WTC11 (cell line): Measurements from ENCODE around the gene ADK. TPM values are rescaled to one million over a fixed set of nuclear protein-coding genes. Genes with fewer than 3 reads are reported as not detected.

Experiments used
- ATAC-seq: fragments of 200-7000 bp; cut with Tn5 transposase; 2 replicates; pipeline ENCODE4 v1.10.0; 2021; ENCODE audit warnings: mild to moderate bottlenecking, moderate library complexity
- CTCF ChIA-PET: fragments of 300-600 bp; sonication (Branson Sonifier 250); formaldehyde crosslinking; loops from one replicate; lab custom pipeline; 2021; ENCODE audit warnings: antibody characterized with exemption; lab: Charles Lee
- POLR2A ChIA-PET: fragments of 350-600 bp; sonication (Branson Sonifier 250); formaldehyde crosslinking; loops from one replicate; lab custom pipeline; 2021; ENCODE audit warnings: antibody characterized with exemption; lab: Charles Lee
- DNase-seq: peaks from one replicate; pipeline ENCODE4 v3.0.0; 2021; ENCODE audit warnings: low spot score
- H3K27ac Mint-ChIP-seq: 2 replicates; pipeline ENCODE4 v1.8.0; 2021; ENCODE audit warnings: mixed read lengths
- H3K27me3 Mint-ChIP-seq: 2 replicates; pipeline ENCODE4 v1.8.0; 2021; ENCODE audit warnings: low read depth, mild to moderate bottlenecking, moderate library complexity, mixed read lengths
- H3K36me3 Mint-ChIP-seq: 2 replicates; pipeline ENCODE4 v1.8.0; 2021; ENCODE audit warnings: mixed read lengths
- H3K4me1 Mint-ChIP-seq: 2 replicates; pipeline ENCODE4 v1.8.0; 2022; ENCODE audit warnings: mixed read lengths
- H3K4me3 Mint-ChIP-seq: 2 replicates; pipeline ENCODE4 v1.8.0; 2021; ENCODE audit warnings: mild to moderate bottlenecking, moderate library complexity, mixed read lengths
- H3K9me3 Mint-ChIP-seq: 2 replicates; pipeline ENCODE4 v1.8.0; 2021; ENCODE audit warnings: mixed read lengths
- CBFB ChIP-seq: sonication (generic); formaldehyde crosslinking; IDR thresholded peaks from 2 replicates; pipeline ENCODE4 v1.8.1; 2022; ENCODE audit warnings: mild to moderate bottlenecking, low read depth, missing genetic modification reagents
- ESRRA ChIP-seq: sonication (generic); formaldehyde crosslinking; IDR thresholded peaks from 2 replicates; pipeline ENCODE4 v1.8.1; 2022; ENCODE audit warnings: mild to moderate bottlenecking, missing genetic modification reagents, borderline replicate concordance
- NFE2L1 ChIP-seq: sonication (generic); formaldehyde crosslinking; IDR thresholded peaks from 2 replicates; pipeline ENCODE4 v1.8.1; 2023; ENCODE audit warnings: missing genetic modification reagents
- NFYB ChIP-seq: sonication (generic); formaldehyde crosslinking; conservative IDR thresholded peaks from 2 replicates; pipeline ENCODE4 v1.8.0; 2022; ENCODE audit warnings: low read depth, missing genetic modification reagents
- NR1H2 ChIP-seq: sonication (generic); formaldehyde crosslinking; IDR thresholded peaks from 2 replicates; pipeline ENCODE4 v1.9.0; 2021; ENCODE audit warnings: mild to moderate bottlenecking, moderate library complexity, missing genetic modification reagents
- RELA ChIP-seq: sonication (generic); formaldehyde crosslinking; IDR thresholded peaks from 2 replicates; pipeline ENCODE4 v1.8.1; 2022; ENCODE audit warnings: missing genetic modification reagents, mild to moderate bottlenecking, borderline replicate concordance
- SOX15 ChIP-seq: fragments of 250-450 bp; sonication (Bioruptor Pico); IDR thresholded peaks from 2 replicates; pipeline ENCODE4 v1.9.0; 2021; ENCODE audit warnings: mild to moderate bottlenecking
- TEAD1 ChIP-seq: sonication (generic); formaldehyde crosslinking; IDR thresholded peaks from 2 replicates; pipeline ENCODE4 v1.8.0; 2022; ENCODE audit warnings: mild to moderate bottlenecking, missing genetic modification reagents
- TEAD4 ChIP-seq: sonication (generic); formaldehyde crosslinking; IDR thresholded peaks from 2 replicates; pipeline ENCODE4 v1.8.0; 2022; ENCODE audit warnings: mild to moderate bottlenecking, missing genetic modification reagents
- TP53 ChIP-seq: sonication (generic); formaldehyde crosslinking; IDR thresholded peaks from 2 replicates; pipeline ENCODE4 v1.8.1; 2023; ENCODE audit warnings: mild to moderate bottlenecking, missing genetic modification reagents
- ZNF138 ChIP-seq: sonication (generic); formaldehyde crosslinking; conservative IDR thresholded peaks from 2 replicates; pipeline ENCODE4 v1.8.1; 2022; ENCODE audit warnings: mild to moderate bottlenecking, moderate library complexity, missing genetic modification reagents
- ZNF232 ChIP-seq: sonication (generic); formaldehyde crosslinking; IDR thresholded peaks from 2 replicates; pipeline ENCODE4 v1.8.0; 2022; ENCODE audit warnings: mild to moderate bottlenecking, missing genetic modification reagents
- ZNF396 ChIP-seq: fragments of 250-450 bp; sonication (Bioruptor Pico); IDR thresholded peaks from 2 replicates; pipeline ENCODE4 v1.8.0; 2021; ENCODE audit warnings: mild to moderate bottlenecking, moderate library complexity, borderline replicate concordance
- ZNF423 ChIP-seq: fragments of 250-450 bp; sonication (Bioruptor Pico); IDR thresholded peaks from 2 replicates; pipeline ENCODE4 v2.1.2; 2022; ENCODE audit warnings: mild to moderate bottlenecking, moderate library complexity
- total RNA-seq: library from RNA; stranded (reverse); gene quantifications from 3 replicates; pipeline ENCODE4 v1.2.3, GENCODE V29; 2021
- TF ChIP-seq, protein P1 (sequence below): sonication (generic); formaldehyde crosslinking; IDR thresholded peaks from 2 replicates; pipeline ENCODE4 v1.8.0; 2022; ENCODE audit warnings: mild to moderate bottlenecking, missing genetic modification reagents
- TF ChIP-seq, protein P2 (sequence below): fragments of 250-450 bp; sonication (Bioruptor Pico); IDR thresholded peaks from 2 replicates; pipeline ENCODE4 v1.9.0; 2021; ENCODE audit warnings: mild to moderate bottlenecking
- TF ChIP-seq, protein P3 (sequence below): sonication (generic); formaldehyde crosslinking; IDR thresholded peaks from 2 replicates; pipeline ENCODE4 v1.8.0; 2023; ENCODE audit warnings: missing genetic modification reagents
- TF ChIP-seq, protein P4 (sequence below): fragments of 250-450 bp; sonication (Bioruptor Pico); IDR thresholded peaks from 2 replicates; pipeline ENCODE4 v1.9.0; 2021; ENCODE audit warnings: mild to moderate bottlenecking, borderline replicate concordance
- TF ChIP-seq, protein P5 (sequence below): sonication (generic); formaldehyde crosslinking; IDR thresholded peaks from 2 replicates; pipeline ENCODE4 v1.8.1; 2023; ENCODE audit warnings: mild to moderate bottlenecking, moderate library complexity, missing genetic modification reagents

ADK gene
- total RNA-seq, 1 experiment from 2014 or later = 32.7 TPM

DNA sequence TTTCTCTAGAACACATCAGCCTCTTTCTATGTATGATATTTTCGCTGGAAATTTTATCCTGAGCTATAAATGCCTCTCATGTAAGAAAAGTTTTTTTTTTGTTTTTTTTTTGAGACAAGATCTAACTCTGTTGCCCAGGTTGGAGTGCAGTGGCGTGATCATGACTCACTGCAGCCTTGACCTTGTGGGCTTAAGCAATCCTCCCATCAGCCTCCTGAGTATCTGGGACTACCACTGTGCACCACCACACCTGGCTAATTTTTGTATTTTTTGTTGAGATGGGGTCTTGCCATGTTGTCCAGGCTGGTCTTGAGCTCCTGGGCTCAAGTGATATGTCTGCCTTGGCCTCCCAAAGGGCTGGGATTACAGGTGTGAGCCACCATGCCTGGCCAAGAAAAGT, 80.4 kb downstream of the ADK start:
- Mint-ChIP-seq H3K9me3 (0 out of 2 replicates have a peak, but pooled peaks cover 3% of the 10 kb centered on the region), H3K4me1 (no peaks in the 10 kb centered on the region; the same call in 1 of the 2 replicates), H3K27me3 (no peaks in the 10 kb centered on the region), H3K36me3 (no peaks in the 10 kb centered on the region), H3K27ac (no peak overlapping the region), H3K4me3 (no peak overlapping the region)
- ChIA-PET CTCF (no interaction called here), POLR2A (no interaction called here)
- DNase-seq (no peak), ATAC-seq (no peak)
- TF ChIP-seq, protein P1, sequence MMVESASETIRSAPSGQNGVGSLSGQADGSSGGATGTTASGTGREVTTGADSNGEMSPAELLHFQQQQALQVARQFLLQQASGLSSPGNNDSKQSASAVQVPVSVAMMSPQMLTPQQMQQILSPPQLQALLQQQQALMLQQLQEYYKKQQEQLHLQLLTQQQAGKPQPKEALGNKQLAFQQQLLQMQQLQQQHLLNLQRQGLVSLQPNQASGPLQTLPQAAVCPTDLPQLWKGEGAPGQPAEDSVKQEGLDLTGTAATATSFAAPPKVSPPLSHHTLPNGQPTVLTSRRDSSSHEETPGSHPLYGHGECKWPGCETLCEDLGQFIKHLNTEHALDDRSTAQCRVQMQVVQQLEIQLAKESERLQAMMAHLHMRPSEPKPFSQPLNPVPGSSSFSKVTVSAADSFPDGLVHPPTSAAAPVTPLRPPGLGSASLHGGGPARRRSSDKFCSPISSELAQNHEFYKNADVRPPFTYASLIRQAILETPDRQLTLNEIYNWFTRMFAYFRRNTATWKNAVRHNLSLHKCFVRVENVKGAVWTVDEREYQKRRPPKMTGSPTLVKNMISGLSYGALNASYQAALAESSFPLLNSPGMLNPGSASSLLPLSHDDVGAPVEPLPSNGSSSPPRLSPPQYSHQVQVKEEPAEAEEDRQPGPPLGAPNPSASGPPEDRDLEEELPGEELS = no peak
- TF ChIP-seq RELA = no peak
- no peak for TF ChIP-seq CBFB
- TF ChIP-seq, protein P2, sequence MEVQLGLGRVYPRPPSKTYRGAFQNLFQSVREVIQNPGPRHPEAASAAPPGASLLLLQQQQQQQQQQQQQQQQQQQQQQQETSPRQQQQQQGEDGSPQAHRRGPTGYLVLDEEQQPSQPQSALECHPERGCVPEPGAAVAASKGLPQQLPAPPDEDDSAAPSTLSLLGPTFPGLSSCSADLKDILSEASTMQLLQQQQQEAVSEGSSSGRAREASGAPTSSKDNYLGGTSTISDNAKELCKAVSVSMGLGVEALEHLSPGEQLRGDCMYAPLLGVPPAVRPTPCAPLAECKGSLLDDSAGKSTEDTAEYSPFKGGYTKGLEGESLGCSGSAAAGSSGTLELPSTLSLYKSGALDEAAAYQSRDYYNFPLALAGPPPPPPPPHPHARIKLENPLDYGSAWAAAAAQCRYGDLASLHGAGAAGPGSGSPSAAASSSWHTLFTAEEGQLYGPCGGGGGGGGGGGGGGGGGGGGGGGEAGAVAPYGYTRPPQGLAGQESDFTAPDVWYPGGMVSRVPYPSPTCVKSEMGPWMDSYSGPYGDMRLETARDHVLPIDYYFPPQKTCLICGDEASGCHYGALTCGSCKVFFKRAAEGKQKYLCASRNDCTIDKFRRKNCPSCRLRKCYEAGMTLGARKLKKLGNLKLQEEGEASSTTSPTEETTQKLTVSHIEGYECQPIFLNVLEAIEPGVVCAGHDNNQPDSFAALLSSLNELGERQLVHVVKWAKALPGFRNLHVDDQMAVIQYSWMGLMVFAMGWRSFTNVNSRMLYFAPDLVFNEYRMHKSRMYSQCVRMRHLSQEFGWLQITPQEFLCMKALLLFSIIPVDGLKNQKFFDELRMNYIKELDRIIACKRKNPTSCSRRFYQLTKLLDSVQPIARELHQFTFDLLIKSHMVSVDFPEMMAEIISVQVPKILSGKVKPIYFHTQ (CRISPR knock-in tag) = no peak
- no peak for TF ChIP-seq TEAD4 (CRISPR knock-in tag)
- TF ChIP-seq ESRRA (CRISPR knock-in tag) = no peak
- no peak for TF ChIP-seq NR1H2 (CRISPR knock-in tag)
- TF ChIP-seq TEAD1 (CRISPR knock-in tag) = no peak
- no peak for TF ChIP-seq SOX15 (CRISPR knock-in tag)
- TF ChIP-seq ZNF396 = no peak
- no peak for TF ChIP-seq TP53 (CRISPR knock-in tag)
- TF ChIP-seq, protein P3, sequence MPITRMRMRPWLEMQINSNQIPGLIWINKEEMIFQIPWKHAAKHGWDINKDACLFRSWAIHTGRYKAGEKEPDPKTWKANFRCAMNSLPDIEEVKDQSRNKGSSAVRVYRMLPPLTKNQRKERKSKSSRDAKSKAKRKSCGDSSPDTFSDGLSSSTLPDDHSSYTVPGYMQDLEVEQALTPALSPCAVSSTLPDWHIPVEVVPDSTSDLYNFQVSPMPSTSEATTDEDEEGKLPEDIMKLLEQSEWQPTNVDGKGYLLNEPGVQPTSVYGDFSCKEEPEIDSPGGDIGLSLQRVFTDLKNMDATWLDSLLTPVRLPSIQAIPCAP (CRISPR knock-in tag) = no peak
- TF ChIP-seq ZNF232 (CRISPR knock-in tag) = no peak
- TF ChIP-seq, protein P4, sequence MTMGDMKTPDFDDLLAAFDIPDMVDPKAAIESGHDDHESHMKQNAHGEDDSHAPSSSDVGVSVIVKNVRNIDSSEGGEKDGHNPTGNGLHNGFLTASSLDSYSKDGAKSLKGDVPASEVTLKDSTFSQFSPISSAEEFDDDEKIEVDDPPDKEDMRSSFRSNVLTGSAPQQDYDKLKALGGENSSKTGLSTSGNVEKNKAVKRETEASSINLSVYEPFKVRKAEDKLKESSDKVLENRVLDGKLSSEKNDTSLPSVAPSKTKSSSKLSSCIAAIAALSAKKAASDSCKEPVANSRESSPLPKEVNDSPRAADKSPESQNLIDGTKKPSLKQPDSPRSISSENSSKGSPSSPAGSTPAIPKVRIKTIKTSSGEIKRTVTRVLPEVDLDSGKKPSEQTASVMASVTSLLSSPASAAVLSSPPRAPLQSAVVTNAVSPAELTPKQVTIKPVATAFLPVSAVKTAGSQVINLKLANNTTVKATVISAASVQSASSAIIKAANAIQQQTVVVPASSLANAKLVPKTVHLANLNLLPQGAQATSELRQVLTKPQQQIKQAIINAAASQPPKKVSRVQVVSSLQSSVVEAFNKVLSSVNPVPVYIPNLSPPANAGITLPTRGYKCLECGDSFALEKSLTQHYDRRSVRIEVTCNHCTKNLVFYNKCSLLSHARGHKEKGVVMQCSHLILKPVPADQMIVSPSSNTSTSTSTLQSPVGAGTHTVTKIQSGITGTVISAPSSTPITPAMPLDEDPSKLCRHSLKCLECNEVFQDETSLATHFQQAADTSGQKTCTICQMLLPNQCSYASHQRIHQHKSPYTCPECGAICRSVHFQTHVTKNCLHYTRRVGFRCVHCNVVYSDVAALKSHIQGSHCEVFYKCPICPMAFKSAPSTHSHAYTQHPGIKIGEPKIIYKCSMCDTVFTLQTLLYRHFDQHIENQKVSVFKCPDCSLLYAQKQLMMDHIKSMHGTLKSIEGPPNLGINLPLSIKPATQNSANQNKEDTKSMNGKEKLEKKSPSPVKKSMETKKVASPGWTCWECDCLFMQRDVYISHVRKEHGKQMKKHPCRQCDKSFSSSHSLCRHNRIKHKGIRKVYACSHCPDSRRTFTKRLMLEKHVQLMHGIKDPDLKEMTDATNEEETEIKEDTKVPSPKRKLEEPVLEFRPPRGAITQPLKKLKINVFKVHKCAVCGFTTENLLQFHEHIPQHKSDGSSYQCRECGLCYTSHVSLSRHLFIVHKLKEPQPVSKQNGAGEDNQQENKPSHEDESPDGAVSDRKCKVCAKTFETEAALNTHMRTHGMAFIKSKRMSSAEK (CRISPR knock-in tag) = no peak
- TF ChIP-seq NFYB (CRISPR knock-in tag) = no peak
- TF ChIP-seq, protein P5, sequence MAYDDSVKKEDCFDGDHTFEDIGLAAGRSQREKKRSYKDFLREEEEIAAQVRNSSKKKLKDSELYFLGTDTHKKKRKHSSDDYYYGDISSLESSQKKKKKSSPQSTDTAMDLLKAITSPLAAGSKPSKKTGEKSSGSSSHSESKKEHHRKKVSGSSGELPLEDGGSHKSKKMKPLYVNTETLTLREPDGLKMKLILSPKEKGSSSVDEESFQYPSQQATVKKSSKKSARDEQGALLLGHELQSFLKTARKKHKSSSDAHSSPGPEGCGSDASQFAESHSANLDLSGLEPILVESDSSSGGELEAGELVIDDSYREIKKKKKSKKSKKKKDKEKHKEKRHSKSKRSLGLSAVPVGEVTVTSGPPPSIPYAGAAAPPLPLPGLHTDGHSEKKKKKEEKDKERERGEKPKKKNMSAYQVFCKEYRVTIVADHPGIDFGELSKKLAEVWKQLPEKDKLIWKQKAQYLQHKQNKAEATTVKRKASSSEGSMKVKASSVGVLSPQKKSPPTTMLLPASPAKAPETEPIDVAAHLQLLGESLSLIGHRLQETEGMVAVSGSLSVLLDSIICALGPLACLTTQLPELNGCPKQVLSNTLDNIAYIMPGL (CRISPR knock-in tag) = no peak
- no peak for TF ChIP-seq NFE2L1
- TF ChIP-seq ZNF138 (CRISPR knock-in tag) = no peak
- no peak for TF ChIP-seq ZNF423
